HG03571 (cell line): ENCODE measurements around the gene PCNX4.
"Not testable (repeated sequence)": the region's sequence is repeated elsewhere in the genome, so short reads cannot be mapped to it uniquely, and the experiment has no call there.

Experiments used
- ATAC-seq: cut with Tn5 transposase; IDR thresholded peaks from one replicate; pipeline ENCODE4 v1.9.1; 2021; ENCODE audit not compliant: unreplicated experiment

Gene PCNX4

DNA sequence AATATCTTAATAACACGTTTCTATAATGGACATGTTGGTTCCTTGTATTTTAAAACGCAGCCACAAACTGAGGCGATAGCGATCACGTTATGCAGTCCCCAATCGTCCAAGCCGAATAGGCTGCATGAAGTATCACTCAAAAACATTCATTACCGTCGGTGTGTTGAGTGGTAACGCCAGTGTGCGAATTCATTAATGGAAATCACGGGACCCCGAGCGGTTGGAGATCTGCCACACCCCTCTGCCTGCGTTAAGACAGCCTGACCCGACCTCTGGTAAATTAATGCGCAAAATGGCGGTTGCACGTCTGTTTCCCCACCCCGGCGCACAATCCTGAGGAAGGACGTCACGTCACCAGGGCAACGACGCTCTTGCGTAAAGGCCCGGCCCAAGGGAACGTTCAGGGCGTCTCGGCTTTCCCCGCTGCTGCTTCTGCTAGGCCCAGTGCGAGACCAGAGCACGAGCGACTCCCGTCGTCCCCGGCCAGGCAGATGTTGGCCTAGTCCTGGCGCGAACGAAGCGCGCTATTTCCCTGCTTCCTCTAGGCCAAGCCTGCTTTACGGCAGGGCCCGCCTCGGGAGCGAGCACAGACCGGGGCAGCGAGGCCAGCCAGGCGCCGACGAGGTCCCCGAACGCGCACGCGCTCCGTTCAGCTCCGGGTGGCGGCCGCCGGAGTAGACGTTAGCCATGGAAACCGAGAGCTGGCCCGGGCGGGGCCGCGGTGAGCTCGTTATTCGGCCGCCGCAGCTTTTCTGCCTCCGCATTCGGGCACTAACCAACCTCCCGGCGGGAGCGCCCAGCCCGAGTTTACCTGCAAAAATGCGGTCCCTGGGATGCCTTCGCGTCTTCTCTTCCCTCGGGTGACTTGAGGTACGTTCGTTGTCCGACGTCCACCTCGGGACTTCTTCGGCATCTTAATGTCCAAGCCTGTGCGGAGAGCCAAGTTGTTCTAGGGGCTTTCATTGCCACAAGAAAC, at the start of gene PCNX4:
Gene PCNX4, plus strand, starts transcription at position 374 of the 976 bp plus-strand sequence. CDS start 15,716 bp downstream, outside the sequence.
- peak; percentile 95 for ATAC-seq

GRCh38 chr14:60047976-60048375, 43.7 kb upstream of the PCNX4 start:
- ATAC-seq = not testable (repeated sequence)

GRCh38 chr14:60051721-60052221, 40.0 kb upstream of the PCNX4 start:
- ATAC-seq = no peak

DNA sequence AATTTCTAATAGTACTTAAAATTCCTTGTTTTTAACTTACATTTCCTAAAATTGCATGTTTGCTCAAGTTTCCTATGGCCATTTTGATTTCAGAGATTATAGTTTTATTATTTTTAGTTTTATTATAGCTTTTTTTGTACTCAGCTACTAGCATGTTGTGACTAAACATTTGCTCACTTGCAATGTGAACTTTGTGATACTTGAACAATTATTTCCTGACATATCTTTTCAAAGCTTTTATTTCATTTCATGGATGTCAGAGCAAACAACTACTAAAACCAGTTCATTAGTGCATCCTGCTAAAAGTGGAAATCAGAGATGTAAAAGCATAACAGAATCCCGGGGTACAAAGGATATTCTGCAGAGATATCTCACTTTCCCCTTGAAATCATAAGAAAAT, 33.6 kb upstream of the PCNX4 start:
- no peak for ATAC-seq

GRCh38 chr14:60061371-60061770, 30.4 kb upstream of the PCNX4 start:
- no peak for ATAC-seq

DNA sequence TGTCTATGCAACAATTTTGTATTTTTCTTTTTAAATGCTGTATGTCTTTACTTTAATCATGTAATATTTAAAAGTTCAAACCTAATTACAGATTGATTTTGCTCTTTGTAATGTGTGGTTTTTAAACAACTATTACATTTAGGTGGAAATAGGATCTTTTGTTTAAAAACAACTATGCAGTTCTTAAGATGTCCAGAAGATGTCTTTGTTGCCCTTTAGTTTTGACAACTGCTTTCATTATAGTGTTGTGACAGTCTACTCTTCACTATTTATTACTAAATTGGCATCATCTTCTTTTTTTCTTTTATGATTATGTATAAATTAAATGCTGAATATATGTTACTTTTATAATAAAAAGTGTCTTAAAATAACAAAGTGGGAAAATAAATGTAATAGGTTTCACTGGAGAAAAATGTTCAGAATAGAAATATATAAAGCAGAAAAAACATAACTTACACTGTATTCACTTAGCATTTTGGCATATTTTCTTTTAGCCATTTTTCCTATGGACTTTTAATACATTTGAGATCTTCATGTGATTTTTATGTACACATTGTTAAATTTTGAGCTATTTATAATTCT, 27.1 kb upstream of the PCNX4 start:
- no peak for ATAC-seq

DNA sequence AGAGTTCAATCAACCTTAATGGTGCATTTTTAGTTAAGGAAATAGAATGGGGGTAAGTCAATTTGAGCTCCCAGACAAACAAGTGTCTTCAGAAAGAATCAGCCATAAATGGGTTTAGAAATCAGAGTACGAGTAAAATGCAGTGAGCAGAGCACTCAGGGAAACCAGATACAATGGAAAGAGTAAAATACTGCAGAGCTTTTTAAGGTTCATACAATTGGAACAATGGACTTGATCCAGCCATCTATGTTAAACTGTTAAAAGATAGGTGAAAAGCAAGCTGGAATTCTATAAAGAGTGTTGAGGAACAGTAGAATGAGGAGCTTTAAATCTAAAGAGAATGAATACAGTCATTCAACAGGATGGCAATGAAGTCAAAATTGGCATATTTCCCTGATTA, 23.8 kb upstream of the PCNX4 start:
- no peak for ATAC-seq

DNA sequence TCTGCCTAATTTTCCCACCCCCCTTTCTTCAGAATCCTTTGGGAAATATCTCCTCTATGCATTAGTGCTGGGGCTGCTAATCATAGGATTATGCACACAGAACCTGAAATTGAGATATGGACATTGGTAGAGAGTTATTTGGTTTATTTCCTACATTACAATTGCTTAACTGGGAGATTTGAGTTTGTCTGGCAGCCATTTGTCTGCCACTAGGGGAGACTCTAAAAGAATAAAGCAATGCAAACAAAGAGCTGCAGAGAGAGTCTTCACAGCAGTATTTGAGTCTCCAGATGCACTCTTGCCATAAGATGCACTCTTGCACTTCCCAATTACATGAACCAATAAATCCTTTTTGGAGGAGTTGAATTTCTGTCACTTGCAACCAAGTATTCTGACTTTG, 12.0 kb upstream of the PCNX4 start:
- ATAC-seq = no peak

GRCh38 chr14:60085085-60085484, 6.6 kb upstream of the PCNX4 start:
- no peak for ATAC-seq

- no peak for ATAC-seq
Observed at GRCh38 chr14:60085693-60086092, 6.0 kb upstream of the PCNX4 start.

DNA sequence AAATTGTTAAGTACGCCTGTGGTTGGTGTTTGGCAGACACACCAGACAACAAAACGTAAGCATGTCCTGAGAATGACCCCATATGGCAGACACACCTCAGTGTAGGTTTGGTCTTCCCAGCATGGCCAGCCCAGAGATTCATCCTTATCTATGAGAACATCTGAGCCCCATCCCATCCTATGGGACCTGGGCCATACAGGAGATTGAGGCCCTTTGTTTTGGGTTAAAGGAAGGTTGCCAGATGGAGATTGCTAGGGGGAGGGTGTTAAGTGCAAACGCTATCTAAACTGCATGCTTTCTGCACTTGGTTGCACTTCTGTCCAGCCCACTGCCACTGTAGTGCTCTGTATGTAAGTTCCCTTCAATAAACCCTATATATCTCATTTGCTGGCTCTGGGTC, 4.1 kb upstream of the PCNX4 start:
- ATAC-seq = no peak

- no peak for ATAC-seq
Observed at GRCh38 chr14:60089221-60089620, 2.5 kb upstream of the PCNX4 start.

GRCh38 chr14:60090864-60091519, 731 bp upstream of the PCNX4 start:
- ATAC-seq = no peak

DNA sequence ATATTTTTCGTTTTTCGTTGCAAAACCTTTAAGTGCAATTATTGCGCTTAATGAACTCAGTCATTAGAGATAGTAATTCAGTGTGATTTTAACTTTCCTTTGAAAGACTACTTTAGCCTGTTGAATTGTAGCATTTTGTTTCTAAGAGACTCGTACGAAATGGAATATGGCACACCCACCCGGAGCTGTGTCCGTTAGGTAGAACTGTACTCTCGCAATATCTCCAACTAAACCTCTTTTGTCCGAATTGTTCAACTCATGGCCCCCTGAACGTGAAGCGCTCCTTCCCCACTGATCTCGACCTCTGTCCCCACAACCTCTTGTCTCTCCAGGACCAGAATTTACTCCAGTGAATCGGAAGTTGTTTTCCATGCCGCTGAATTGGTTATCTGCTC, 800 bp downstream of the PCNX4 start:
- no peak for ATAC-seq

DNA sequence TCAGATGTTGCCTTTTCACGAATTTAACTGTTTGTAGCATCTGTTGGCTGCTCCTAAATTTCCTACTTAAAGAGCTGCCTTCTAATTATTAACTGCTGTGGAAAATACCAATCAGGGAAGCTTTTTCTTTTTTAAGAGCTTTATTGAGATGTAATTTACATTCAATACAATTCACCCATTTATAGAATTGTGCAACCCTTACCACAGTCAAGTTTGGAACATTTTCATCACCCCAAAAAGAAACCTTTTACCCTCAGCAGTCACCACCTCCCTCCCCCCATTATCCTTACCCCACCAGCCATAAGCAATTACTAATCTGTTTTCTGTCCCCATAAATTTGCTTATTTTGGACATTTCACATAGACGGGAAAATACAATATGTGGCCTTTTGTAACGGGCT, 1.4 kb downstream of the PCNX4 start:
- ATAC-seq = no peak

DNA sequence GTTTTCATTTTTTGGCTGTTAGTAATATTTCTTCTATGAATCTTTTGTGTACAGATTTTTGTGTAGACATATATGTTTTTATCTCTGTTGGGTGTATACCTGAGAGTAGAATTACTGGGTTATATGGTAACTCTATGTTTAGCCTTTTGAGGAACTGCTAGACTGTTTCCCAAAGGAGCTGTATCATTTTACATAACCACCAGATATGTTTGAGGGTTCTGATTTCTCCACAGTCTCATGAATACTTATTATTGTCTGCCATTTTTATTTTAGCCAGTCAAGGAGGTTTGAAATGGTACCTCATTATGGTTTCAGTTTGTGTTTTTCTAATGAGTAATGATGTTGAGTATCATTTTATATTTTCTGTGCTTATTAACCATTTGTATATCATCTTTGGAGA, 1.9 kb downstream of the PCNX4 start:
- no peak for ATAC-seq

GRCh38 chr14:60094306-60094897, 2.7 kb downstream of the PCNX4 start:
- ATAC-seq = no peak

- ATAC-seq = no peak
Observed at GRCh38 chr14:60095231-60095630, 3.5 kb downstream of the PCNX4 start.

DNA sequence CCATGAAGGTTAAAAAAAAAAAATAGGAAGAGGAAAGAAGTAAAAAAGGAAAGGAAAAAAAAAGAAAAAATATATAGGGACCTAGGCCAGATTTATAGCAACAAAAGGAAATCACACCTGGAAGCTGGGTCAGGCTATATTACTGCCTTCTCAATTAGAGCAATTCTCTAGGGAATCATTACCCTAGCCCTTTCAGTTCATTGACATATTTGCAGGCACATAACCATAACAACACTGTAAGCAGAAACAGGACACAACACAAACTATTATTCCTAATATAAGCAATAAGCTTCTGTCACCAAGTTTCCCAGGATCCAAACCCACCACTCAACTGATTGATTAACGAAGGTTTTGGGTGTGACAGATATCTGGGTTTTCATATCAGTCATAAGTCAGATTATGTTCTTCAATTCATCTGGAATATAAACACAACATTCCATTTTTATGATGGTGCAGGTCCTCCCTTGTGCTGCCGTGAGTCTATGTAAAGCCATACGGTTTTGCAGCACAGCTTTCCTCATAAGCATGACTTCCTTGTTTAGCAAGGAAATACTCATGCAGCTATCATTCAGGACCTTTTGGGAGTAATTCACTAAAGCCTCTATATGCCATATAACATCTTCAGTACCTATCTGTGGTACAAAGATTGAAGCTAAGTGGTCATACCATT, 4.2 kb downstream of the PCNX4 start:
- no peak for ATAC-seq

- no peak for ATAC-seq
Observed at GRCh38 chr14:60097974-60098373, 6.3 kb downstream of the PCNX4 start.

DNA sequence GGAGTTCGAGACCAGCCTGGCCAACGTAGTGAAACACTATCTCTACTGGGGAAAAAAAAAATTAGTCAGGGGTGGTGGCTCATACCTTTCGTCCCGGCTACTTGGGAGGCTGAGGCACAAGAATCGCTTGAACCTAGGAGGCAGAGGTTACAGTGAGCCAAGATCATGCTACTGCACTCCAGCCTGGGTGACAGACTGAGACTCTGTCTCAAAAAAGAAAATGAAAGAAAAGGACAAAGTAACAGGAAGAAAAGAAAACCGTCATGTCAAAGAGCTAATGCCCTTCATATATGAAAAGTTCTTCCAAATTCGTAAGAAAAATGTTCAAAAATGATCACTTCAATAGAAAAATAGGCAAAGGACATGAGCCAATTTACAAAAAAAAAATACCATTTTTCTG, 8.1 kb downstream of the PCNX4 start:
- not testable (repeated sequence) for ATAC-seq
